NT2/D1 (cell line): ENCODE measurements around the gene APOM.

Experiments used
- SUZ12 ChIP-seq: IDR thresholded peaks from 2 replicates; pipeline ENCODE4 v1.6.1; 2011; ENCODE audit not compliant: insufficient read length, insufficient read depth; ENCODE audit errors: extremely low read depth
- YY1 ChIP-seq: IDR thresholded peaks from 2 replicates; pipeline ENCODE4 v1.6.1; 2011; ENCODE audit not compliant: insufficient read length, insufficient read depth
- ZNF274 ChIP-seq: IDR thresholded peaks from 2 replicates; pipeline ENCODE4 v1.6.1; 2011; ENCODE audit warnings: mild to moderate bottlenecking, low read depth, low read length

DNA sequence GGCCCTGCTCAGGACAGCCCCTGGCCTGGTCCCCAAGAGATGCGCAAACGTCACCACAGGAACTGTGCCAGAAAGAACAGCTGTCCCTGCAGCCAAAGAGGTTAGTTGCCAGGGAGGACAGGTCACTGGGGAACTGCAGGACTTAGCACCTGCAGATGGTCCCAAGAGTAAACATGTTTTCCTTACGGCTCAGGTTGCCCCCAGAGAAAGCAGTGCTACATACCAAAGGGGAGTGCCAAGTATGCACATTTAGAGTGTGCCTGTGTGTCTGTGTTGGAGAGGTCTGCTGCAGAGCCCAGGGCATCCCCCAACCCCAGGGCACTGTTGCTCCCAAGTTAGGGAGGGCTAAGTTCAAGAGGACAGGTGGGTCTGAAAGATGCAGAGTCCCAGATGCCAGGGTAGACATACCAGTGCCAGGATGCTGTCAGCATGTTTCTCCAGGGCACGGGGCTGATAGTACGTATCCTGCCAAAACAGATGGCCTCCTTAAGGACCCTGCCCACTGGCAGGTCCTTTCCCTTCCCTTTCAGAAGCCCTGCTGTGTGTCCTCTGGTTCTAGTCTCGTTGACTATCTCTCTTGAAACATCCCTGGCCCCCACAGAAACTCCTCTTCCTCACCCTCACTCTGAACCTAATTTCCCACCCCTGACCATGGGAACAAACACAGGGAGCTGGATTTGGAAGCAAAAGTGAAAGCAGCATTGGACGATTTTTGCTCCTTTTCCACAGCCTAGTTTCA is 46.1 kb downstream of the APOM start:
- no peak for TF ChIP-seq YY1
- TF ChIP-seq ZNF274: no peak
- no peak for TF ChIP-seq SUZ12
